ENCODE measurements around the gene PIWIL1.
A peak's percentile ranks its signal among the peaks of the same experiment; 100 is the strongest.

The PIWIL1 gene

DNA sequence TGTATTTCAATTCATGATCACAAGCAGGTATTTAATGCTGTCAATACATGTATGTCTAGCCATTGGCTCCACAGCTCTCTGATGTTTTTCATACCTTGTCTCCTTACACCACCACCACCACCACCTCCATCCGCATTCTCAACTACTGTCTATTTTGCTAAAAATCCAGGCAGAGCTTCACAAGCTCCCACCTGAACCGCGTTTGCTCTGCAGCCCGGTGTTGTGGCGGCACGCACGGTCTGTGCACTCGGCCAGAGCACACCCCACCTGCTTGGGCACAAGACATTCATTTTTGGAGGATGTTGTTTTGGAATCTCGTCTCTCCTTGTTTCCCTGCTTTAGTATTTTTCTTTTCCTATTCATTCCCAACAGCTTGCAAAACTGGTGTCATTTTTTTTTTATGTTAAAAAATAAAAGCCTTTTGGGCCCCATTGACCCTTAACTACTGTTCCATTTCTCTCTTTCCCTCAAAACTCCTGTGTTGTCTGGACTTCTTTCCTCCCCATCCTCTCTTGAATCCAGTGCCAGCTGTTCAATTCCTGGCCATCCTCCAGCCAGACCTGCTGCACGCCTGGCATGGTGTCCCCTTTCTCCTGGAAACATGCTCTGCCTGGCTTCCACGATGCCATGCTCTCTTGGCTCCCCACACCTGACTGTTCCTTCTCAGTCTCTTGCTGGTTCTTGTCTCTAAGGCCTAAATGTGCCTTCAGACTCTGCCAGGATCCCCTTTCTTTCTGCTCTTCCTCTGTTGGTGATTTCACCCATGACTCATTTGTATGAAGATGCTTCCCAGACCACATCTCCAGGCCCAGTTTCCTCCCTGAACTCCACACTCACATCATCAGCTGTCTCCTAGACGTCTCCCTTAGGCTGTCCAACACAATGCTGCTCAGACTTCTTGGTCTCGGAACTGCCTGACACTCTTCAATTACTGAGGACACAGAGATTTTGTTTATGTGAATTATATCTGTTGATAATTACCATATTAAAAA, 37.9 kb downstream of the PIWIL1 start:
- TF ChIP-seq SIN3A (IDR thresholded peaks at IDR 0.05; ENCODE audit: borderline replicate concordance, insufficient read depth, low read length) (no peak), POLR2AphosphoS5 (IDR thresholded peaks at IDR 0.05; ENCODE audit: low read depth, low read length) (no peak), FOXP2 (optimal IDR thresholded peaks at IDR 0.05; ENCODE audit: borderline replicate concordance, extremely low read depth, extremely low read length, insufficient read depth) (no peak), TAF1 (IDR thresholded peaks at IDR 0.05; ENCODE audit: borderline replicate concordance, insufficient read depth, low read length) (no peak)
- TF ChIP-seq, protein P1, sequence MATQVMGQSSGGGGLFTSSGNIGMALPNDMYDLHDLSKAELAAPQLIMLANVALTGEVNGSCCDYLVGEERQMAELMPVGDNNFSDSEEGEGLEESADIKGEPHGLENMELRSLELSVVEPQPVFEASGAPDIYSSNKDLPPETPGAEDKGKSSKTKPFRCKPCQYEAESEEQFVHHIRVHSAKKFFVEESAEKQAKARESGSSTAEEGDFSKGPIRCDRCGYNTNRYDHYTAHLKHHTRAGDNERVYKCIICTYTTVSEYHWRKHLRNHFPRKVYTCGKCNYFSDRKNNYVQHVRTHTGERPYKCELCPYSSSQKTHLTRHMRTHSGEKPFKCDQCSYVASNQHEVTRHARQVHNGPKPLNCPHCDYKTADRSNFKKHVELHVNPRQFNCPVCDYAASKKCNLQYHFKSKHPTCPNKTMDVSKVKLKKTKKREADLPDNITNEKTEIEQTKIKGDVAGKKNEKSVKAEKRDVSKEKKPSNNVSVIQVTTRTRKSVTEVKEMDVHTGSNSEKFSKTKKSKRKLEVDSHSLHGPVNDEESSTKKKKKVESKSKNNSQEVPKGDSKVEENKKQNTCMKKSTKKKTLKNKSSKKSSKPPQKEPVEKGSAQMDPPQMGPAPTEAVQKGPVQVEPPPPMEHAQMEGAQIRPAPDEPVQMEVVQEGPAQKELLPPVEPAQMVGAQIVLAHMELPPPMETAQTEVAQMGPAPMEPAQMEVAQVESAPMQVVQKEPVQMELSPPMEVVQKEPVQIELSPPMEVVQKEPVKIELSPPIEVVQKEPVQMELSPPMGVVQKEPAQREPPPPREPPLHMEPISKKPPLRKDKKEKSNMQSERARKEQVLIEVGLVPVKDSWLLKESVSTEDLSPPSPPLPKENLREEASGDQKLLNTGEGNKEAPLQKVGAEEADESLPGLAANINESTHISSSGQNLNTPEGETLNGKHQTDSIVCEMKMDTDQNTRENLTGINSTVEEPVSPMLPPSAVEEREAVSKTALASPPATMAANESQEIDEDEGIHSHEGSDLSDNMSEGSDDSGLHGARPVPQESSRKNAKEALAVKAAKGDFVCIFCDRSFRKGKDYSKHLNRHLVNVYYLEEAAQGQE (IDR thresholded peaks at IDR 0.05; ENCODE audit: insufficient read depth in 1 of 2, low read depth in 2 of 2, low read length in 2 of 2): 0 out of 4 replicates have a peak, but pooled peaks of 1 of the 2 experiments have one; percentile 20

DNA sequence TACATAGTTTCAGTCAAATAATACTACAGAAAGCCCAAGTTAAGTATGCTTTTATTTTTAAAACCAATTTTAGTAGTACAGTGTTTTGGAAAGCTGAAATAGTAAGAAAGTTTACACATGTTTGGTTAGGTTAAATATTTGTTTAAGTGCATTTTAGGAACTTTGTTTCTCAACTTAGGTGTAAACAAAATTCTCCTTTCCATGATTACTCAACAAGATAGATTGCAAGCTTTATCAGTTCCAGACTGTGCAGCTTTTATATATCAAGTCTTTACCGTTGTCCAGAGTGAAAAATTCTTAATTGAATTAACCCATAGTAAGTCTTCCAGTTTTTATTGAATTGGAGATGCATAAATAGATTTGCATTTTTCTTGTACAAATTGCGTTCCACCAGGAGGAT, 45.1 kb downstream of the PIWIL1 start:
- no peak for TF ChIP-seq TAF1 (IDR thresholded peaks at IDR 0.05; ENCODE audit: borderline replicate concordance, insufficient read depth, low read length)
- TF ChIP-seq FOXP2 (optimal IDR thresholded peaks at IDR 0.05; ENCODE audit: borderline replicate concordance, extremely low read depth, extremely low read length, insufficient read depth): no peak
- no peak for TF ChIP-seq POLR2AphosphoS5 (IDR thresholded peaks at IDR 0.05; ENCODE audit: low read depth, low read length)
- TF ChIP-seq SIN3A (IDR thresholded peaks at IDR 0.05; ENCODE audit: borderline replicate concordance, insufficient read depth, low read length): no peak
- TF ChIP-seq, protein P1 (IDR thresholded peaks at IDR 0.05; ENCODE audit: insufficient read depth in 1 of 2, low read depth in 2 of 2, low read length in 2 of 2): no peak

DNA sequence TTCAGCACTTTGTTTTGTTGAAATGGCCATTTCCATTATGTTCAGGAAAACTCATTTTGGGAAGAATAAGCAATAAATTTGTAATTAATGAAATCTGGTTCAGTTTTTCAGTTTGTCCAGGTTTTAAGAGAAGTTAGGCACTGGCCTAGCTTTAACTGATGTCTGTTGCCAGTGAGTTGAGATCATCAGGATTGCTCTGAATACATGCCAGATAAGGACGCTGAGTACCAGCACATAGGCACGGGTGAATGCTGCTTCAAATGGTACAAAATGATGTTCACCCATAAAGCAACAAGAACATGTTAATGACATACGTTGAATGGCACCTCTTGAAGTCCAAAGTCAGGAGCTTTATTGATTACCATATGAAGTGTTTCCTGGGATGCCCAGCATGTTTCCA, 46.5 kb downstream of the PIWIL1 start:
- no peak for TF ChIP-seq FOXP2 (optimal IDR thresholded peaks at IDR 0.05; ENCODE audit: borderline replicate concordance, extremely low read depth, extremely low read length, insufficient read depth)
- no peak for TF ChIP-seq SIN3A (IDR thresholded peaks at IDR 0.05; ENCODE audit: borderline replicate concordance, insufficient read depth, low read length)
- TF ChIP-seq, protein P1 (IDR thresholded peaks at IDR 0.05; ENCODE audit: insufficient read depth in 1 of 2, low read depth in 2 of 2, low read length in 2 of 2): no peak

- TF ChIP-seq SIN3A (IDR thresholded peaks at IDR 0.05; ENCODE audit: borderline replicate concordance, insufficient read depth, low read length): no peak
Measured at GRCh38 chr12:130385193-130385592, 47.5 kb downstream of the PIWIL1 start.

DNA sequence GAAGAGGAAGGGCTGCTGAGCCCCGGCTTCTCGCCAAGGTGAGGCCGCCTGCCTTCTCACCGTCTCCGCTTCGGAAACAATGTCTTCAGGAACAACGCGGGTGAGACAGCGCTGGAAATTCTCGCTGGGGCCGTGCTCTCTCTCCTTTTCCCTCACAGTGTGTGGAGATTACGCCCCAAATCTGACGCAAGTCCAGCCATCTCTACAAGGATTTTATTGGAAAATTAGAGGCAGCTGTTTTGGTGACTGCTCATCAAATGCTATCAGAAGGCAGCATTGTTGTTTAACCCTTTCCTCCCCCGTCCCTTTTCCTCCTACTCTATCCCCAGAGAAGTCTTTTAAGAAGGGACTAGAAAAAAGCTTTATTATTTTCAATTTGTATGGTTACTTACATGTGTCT, 53.5 kb downstream of the PIWIL1 start:
- TF ChIP-seq FOXP2 (optimal IDR thresholded peaks at IDR 0.05; ENCODE audit: borderline replicate concordance, extremely low read depth, extremely low read length, insufficient read depth): no peak

- TF ChIP-seq POLR2AphosphoS5 (IDR thresholded peaks at IDR 0.05; ENCODE audit: low read depth, low read length) (no peak), SIN3A (IDR thresholded peaks at IDR 0.05; ENCODE audit: borderline replicate concordance, insufficient read depth, low read length) (no peak), FOXP2 (optimal IDR thresholded peaks at IDR 0.05; ENCODE audit: borderline replicate concordance, extremely low read depth, extremely low read length, insufficient read depth) (no peak), TAF1 (IDR thresholded peaks at IDR 0.05; ENCODE audit: borderline replicate concordance, insufficient read depth, low read length) (no peak)
- TF ChIP-seq, protein P1 (IDR thresholded peaks at IDR 0.05; ENCODE audit: insufficient read depth in 1 of 2, low read depth in 2 of 2, low read length in 2 of 2): no peak
Measured at GRCh38 chr12:130394906-130395305, 57.2 kb downstream of the PIWIL1 start.
